Brain pericyte (primary cell): ENCODE data around the gene URB1.
"Not testable (repeated sequence)": the region's sequence is repeated elsewhere in the genome, so short reads cannot be mapped to it uniquely, and the experiment has no call there.

ENCODE experiments used
- DNase-seq: peaks from one replicate; pipeline ENCODE4 v3.0.0-alpha.2; 2012; ENCODE audit warnings: low read depth, low spot score

The URB1 gene

GRCh38 chr21:32392880-32393676, at the start of gene URB1:
URB1 (minus strand) TSS chr21:32393012; CDS start chr21:32392910, 102 bp downstream.
- DNase-seq, result no peak

DNA sequence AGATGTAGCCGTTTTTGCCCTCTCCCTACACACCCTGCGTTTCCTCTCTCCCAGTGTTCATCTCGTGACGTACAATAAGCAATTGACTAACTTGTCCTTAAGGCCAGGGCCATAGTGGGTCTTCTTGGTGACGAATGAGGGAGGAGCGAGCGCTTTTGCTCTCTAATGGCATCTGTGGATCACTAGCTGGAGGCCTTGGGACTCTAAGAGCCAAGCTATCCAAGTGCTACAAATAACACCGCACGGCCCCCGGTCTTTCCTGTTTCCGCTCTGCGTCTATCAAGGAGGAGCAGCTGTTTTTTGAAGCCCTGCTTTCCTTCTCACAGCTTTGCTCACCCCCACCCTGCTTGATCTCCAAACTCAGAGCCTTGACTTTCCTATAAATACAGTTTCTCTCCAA, 44.9 kb upstream of the URB1 start:
- no peak for DNase-seq

DNA sequence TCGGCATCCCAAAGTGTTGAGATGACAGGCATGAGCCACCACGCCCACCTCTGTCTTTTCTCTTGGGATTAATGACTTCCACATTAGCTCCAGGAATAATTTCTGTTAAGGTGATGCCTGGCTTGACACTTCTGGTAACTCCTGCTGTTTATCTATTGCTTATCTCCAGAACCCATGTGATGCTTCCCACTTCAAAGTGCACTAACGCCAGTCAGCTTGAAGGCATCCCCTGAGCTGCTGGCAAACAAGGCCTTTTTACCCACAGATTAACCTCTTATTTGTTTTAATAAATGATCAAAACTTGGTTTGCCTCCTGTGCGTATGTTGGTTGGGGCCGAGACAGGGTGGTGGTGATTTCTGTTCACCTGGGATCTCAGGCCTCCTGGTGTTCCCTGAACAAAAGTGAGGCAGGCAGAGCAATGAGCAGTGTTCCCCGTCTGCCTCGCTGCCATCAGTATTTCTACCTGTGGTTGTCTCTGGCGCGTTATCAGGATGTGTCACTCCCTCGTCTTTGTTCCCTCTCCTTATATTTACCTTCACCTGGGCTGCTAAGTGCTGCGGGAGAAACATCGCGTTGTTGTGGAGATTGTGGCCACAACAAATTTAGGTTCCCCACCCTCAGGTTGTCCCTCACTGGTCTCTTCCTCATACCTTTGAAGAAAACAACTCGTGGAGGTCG, 40.3 kb upstream of the URB1 start:
- not testable (repeated sequence) for DNase-seq

GRCh38 chr21:32427958-32428623, 35.3 kb upstream of the URB1 start:
- DNase-seq, result no peak

DNA sequence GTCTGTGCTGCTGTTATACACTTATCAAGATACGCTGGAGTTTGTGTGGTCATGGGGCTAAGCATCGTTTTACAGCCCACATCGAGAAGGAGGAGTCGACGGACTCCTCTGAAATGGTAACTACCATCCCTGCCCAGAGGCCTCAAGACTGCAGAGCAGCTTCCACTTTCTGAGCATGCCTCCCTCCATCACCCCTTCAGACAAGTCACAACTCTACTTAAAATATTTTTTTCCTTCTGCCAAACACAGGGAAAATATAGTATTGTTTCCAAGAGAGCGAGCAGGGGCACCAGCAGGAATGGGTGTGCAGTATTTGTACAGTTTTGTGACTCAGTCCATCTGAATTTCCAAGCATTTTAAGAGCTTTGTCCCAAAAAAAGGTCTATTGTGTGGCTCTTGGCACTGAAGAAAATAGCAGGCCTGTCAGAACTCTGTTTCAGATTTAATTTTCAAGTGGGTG, 33.8 kb upstream of the URB1 start:
- DNase-seq, result no peak

GRCh38 chr21:32426066-32426465, 33.3 kb upstream of the URB1 start:
- no peak for DNase-seq

- DNase-seq, result no peak
These were observed 32.8 kb upstream of the URB1 start for GRCh38 chr21:32425628-32426027.

- DNase-seq, result no peak
These were observed 31.9 kb upstream of the URB1 start for GRCh38 chr21:32424674-32425073.

DNA sequence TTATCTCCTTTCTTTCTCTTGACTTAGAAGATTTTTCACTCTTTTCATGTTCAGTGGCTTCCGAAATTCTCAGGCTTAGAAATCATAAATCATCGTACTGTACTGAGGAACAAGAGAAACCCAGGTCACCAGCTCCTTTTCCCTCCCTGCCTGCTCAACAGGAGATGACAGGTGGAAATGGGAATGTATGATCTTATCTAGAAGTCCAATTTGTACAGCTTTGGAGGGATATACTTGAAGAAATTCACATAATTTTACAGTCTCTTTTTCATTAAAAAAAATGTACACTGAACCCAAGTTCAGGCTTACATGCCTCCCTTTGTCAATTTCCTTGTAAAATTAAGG, 31.4 kb upstream of the URB1 start:
- no peak for DNase-seq

DNA sequence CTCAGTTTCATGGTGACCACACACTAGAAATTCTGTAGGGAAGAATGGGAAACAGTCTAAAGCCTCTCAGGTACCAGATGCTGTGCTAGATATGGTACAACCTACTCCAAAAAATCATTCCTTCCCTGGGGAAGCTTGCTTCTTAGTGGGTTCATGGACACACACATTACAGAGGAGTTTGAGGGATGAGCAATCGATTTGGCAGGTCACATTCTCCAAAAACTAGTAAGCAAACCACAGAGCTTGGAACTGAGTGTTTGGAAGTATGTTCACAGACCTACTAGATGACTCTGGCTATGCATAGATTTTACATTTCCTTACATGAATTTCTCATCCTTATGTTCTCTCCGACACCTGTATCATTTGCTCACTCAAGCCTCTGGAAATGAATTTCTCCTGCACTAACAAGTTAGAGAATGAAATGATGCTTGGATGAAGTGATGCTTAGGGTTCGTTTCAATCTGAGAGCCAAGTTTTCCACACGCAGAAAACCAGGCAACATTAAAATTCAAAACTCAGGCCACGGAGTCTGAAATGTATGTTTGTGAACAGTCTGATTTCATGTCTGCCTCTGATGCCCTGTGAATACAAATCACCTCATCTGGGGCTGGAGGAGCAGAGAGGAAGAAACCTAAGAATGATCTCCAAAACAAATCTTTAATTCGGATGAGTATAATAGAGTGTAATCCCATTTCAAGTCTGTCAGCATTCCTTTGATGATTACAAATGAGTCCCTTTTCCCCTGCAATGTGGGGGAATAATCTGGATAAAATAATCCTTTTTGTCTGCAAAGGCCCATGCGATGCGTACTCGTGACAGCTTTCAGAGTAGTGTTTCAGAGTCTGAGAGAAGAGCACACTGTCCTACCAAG, 30.7 kb upstream of the URB1 start:
- DNase-seq, result no peak

DNA sequence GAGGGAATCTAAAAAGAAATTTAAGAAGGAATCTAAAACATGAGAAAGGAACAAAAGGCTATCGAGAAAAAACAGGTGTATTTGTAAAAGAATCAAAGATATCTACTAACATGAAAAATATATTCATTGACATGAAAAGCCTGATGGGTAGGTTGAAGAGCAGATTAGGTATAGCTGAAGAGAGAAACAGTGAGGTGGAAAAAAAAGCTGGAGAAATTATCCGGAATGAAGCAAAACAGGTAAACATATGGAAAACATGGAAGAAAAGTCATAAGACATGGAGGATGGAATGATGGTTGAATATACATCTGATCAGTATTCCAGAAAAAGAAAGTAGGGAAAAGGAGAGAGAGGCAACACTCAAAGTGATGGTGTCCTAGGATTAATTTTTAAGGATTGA, 29.3 kb upstream of the URB1 start:
- DNase-seq, result no peak

DNA sequence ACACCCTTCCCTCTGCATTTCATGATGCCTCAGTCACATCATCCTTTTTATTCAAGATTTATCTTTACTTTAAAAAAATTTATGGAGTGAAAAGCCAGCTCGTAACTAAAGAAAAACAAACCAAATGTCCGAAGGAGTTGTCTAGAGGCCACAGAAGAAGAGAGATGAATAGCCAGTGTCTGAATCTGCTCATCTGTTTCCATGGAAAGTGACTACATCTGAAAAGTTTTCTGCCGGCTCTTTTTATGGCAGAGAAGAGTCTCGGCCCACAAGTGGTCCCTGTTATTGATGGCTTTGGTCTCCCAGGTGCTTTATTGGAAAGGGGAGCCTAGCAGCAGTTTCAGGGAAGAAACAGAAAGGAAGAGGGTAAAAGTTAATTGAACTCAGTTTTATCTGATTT, 25.3 kb upstream of the URB1 start:
- DNase-seq, result no peak

- no peak for DNase-seq
These were observed 22.9 kb upstream of the URB1 start for GRCh38 chr21:32415451-32416398.

DNA sequence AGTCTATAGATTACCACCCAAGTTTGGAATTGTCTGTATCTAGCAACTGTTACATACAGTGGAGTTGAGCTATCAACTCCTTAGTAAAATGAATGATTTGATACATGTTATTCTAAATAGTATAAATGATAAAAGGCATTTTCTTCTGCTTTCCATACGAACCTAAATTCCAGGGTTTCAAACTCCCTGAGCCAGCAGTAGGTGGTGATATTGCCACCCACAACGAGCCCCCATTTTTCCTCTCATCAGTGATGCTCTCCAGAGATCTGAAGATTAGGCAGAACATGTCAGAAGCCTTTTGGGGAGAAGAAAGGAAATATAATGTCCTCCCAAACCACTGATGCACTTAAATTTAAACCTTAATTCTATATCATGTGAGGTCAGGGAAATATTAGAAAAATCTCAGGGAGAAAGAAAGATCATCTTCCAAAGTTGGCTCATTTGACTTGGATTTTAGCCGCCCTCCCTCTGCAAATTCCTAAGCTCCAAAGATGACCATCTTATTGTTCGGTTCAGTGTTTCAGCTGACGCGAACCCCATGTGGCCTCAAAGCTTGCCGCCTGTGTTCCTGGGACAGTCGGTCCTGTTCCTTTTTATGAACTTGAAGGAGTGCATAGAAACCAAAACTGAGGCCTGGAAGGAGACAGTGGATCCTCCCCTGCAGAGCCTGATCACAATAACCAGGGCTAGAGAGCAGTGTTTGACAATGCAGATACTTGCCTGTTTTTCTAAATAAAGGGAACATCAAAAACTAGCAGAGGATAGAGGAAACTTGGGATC, 22.0 kb upstream of the URB1 start:
- no peak for DNase-seq

GRCh38 chr21:32413697-32414578, 21.1 kb upstream of the URB1 start:
- no peak for DNase-seq

GRCh38 chr21:32413015-32413504, 20.2 kb upstream of the URB1 start:
- DNase-seq, result no peak

DNA sequence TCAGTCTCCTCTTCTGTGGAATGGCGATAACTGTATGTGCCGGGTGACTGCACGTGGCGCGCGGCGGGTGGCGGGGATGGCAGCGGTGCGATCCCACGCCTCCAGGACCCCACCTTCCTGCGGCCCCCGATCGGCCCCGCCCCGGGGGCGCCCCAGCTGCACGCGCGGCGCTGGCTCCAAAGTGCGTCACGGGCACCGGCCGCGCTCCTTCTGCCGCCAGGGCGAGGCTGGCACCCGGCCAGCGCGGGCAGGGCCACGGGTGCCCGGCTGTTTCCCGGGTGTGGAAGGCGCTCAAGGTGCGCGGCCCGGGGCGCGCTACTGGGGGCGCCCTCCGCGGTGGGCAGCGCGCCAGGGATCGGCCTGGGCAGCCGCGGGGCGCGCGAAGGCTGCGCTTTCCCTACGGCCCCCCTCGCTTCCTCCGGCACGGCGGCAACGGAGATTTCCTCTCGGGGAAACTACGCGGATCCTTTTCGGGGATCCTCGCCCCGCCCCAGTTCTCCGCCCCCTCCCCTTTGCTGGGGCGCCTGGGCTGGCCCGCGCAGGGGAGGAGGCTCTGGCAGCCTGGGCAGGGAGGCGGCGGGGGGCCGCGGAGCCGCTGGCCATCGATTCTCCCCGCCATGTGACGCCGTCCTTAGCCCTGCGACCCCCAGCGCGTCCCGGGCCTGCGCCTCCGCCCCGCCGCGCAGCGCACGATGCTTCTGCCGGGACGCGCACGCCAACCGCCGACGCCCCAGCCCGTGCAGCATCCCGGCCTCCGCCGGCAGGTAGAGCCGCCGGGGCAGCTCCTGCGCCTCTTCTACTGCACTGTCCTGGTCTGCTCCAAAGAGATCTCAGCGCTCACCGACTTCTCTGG, 19.6 kb upstream of the URB1 start, which contains the start of gene EVA1C:
Gene EVA1C (plus strand): TSS at position 545 of the 853 bp plus-strand sequence. CDS start 148 bp downstream, at position 693.
- no peak for DNase-seq
